Skeletal muscle satellite cell (primary cell): Measurements from ENCODE around the gene WFDC11.
"Not testable (repeated sequence)": the region's sequence is repeated elsewhere in the genome, so short reads cannot be mapped to it uniquely, and the experiment has no call there.

ENCODE experiments used
- H3K27me3 ChIP-seq: 2 replicates; pipeline ENCODE4 v1.7.0; 2013; ENCODE audit warnings: low read length; ENCODE audit not compliant: control insufficient read depth, insufficient read depth
- H3K36me3 ChIP-seq: 2 replicates; pipeline ENCODE4 v1.7.0; 2013; ENCODE audit warnings: mild to moderate bottlenecking, control low read depth, low read length; ENCODE audit not compliant: insufficient read depth
- H3K4me1 ChIP-seq: 2 replicates; pipeline ENCODE4 v1.7.0; 2013; ENCODE audit warnings: low read length; ENCODE audit not compliant: control insufficient read depth, insufficient read depth
- H3K4me2 ChIP-seq: 2 replicates; pipeline ENCODE4 v1.7.0; 2013; ENCODE audit warnings: mild to moderate bottlenecking, low read length
- H3K4me3 ChIP-seq: 2 replicates; pipeline ENCODE4 v1.7.0; 2013; ENCODE audit warnings: low read length
- H3K9ac ChIP-seq: 2 replicates; pipeline ENCODE4 v1.7.0; 2013; ENCODE audit warnings: mild to moderate bottlenecking, low read depth, low read length, moderate library complexity
- H3K9me3 ChIP-seq: replicated peaks from 2 replicates; pipeline ENCODE4 v1.7.0; 2013; ENCODE audit warnings: mild to moderate bottlenecking, control low read depth, low read length

Gene WFDC11

DNA sequence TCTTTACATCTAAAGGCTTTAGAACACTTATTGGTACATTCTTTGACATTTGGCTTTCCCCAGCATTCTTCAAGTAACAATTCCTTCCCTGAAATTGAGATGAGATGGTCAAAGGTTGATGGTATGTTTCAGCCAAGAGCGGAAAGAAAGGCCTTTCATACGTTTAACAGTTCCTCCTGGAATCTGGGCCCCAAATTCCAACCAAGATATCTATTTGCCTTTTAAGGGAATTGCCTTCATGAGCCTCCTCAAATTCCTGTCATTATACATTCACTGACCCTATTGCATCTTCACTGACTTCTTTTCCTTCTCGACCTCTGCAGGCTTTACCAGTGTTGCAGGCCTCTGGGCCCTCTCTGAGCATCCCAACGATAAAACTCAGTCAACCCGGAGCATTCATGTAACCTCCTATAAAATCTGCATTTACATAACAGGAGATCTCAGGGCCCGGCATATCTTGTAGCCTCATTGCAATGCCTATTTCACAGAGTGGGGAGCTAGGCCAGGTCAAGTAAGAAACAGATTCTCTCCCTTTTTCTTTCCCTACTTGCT lies 20.7 kb downstream of the WFDC11 start:
- Histone ChIP-seq H3K4me2 (no peak overlapping the region), H3K9ac (no peak overlapping the region), H3K36me3 (no peaks in the 10 kb centered on the region), H3K27me3 (no peaks in the 10 kb centered on the region), H3K4me1 (no peaks in the 10 kb centered on the region), H3K4me3 (no peak overlapping the region), H3K9me3 (no peaks in the 10 kb centered on the region)

DNA sequence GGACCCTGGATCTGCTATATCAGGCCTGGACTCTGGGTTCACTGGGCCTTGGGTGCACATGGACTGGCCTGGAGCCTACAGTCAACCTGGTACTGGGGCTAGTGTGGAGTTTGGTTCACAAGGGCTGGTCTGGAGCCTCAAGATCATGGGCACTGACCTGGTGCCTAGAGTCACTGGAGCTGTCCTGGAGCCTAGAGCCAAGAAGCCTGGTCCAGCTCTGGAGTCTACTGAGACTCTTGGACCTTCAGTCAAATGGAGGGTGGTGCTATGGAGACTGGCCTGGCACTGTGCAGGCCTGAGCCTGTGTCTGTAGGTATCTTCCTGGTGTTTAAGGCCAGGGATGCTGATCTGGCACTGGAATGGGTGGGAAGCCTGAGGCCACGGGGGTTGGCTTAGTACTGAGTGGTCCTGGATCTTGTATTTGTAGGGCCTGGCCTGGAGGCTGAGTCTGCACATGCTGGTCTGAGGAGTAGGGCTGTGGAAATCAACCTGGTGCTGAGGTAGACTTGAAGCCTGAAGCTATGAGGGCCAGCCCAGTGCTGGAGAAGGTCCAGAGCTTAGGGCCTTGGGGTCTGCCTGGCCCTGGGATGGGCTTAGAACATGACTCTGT lies 22.5 kb downstream of the WFDC11 start:
- H3K9me3 ChIP-seq = no peaks in the 10 kb centered on the region
- H3K4me1 ChIP-seq = no peaks in the 10 kb centered on the region
- H3K9ac ChIP-seq = no peak overlapping the region
- H3K27me3 ChIP-seq = peaks cover 3% of the 10 kb centered on the region
- no peaks in the 10 kb centered on the region for H3K36me3 ChIP-seq
- no peak overlapping the region for H3K4me2 ChIP-seq
- no peak overlapping the region for H3K4me3 ChIP-seq

DNA sequence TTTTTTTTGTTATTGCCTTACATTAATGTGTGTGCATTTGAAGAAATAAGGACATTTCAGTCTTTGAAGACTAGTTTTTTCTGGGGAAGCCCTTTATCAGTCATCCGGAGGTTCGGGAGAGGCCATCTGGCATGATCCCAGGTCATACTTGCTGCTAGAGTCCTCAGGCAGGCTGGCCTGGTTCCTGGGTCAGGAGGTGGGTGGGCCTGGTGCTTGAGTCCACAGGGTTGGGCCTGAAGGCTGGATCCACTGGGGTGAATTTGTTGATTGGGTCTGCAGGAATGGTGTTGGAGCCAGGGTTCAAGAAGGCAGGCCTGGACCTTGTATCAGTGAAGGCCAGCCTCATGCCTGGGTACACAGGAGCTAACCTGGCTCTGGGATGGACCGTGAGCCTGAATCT lies 23.2 kb downstream of the WFDC11 start:
- H3K4me2 ChIP-seq = no peak overlapping the region

DNA sequence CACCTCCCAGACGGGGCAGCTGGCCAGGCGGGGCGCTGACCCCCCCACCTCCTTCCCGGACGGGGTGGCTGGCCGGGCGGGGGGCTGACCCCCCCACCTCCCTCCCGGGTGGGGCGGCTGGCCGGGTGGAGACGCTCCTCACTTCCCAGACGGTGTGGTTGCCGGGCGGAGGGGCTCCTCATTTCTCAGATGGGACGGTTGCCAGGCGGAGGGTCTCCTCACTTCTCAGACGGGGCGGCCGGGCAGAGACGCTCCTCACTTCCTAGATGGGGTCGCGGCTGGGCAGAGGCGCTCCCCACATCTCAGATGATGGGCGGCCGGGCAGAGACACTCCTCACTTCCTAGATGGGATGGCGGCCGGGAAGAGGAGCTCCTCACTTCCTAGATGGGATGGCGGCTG lies 24.2 kb downstream of the WFDC11 start:
- not testable (repeated sequence) for H3K9ac ChIP-seq, H3K4me2 ChIP-seq, H3K9me3 ChIP-seq, H3K4me3 ChIP-seq, H3K36me3 ChIP-seq, H3K27me3 ChIP-seq, H3K4me1 ChIP-seq

More for the DNA sequence above, 23.2 kb downstream of the WFDC11 start:
- no peak overlapping the region for H3K9ac ChIP-seq
- no peak overlapping the region for H3K4me3 ChIP-seq
- H3K36me3 ChIP-seq = no peaks in the 10 kb centered on the region
- no peaks in the 10 kb centered on the region for H3K9me3 ChIP-seq
- H3K27me3 ChIP-seq = peaks cover 4% of the 10 kb centered on the region
- no peaks in the 10 kb centered on the region for H3K4me1 ChIP-seq

DNA sequence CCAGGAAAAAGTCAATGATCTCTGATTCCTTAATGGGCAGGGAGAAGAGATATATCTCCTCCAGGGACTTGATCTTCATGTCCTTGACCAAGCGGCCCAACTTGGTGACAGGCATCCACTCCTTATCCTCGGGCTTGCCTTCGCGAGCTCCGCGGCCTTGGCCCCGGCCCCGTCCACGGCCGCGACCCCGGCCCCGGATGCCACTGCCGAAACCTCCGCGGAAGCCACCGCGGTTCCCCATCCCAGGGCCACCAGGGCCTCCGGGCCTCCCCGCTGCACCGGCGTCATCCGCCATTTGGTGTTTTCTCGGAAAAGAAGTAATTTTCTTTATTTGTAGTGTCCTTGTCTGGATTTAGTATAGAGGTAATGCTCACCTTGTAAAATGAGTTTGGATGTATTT lies 29.0 kb downstream of the WFDC11 start:
- peaks cover 11% of the 10 kb centered on the region for H3K27me3 ChIP-seq
- H3K4me1 ChIP-seq, H3K36me3 ChIP-seq, H3K4me3 ChIP-seq, H3K9ac ChIP-seq, H3K4me2 ChIP-seq, H3K9me3 ChIP-seq: not testable (repeated sequence)

DNA sequence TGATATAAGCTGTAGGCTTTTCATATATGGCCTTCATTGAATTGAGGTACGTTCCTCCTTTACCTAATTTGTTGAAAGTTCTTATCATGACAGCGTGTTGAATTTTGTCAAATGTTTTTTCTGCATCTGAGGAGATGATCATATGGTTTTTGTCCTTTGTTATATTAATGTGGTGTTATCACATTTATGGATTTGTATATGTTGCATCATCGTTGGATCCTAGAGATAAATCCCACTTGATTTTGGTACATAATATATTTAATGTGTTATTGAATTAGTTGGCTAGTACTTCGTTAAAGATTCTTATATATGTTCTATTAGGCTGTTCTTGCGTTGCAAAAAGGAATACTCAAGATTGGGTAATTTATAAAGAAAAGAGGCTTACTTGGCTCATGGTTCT lies 30.4 kb downstream of the WFDC11 start:
- no peaks in the 10 kb centered on the region for H3K9me3 ChIP-seq
- H3K4me2 ChIP-seq = no peak overlapping the region
- H3K9ac ChIP-seq = no peak overlapping the region
- H3K4me3 ChIP-seq = no peak overlapping the region
- H3K27me3 ChIP-seq = peaks cover 11% of the 10 kb centered on the region
- no peaks in the 10 kb centered on the region for H3K4me1 ChIP-seq
- no peaks in the 10 kb centered on the region for H3K36me3 ChIP-seq

DNA sequence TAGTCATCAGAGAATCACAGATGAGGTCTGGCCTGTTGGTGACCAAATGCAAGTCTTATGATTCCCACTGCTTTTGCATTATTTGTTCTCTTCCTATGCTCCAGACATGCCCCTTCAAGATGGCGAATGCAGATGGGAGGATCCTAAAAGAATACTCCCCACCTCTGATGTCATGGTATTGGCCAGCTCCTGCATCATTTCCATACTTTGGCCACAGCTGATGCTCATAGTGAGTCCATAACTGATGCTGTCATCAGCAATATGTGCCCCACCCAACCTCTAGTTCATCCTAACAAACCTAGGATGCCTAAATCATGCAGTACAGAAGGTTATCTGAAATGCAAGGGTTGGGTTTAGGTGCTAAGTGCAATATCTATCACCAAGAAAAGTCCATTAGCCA lies 33.5 kb downstream of the WFDC11 start:
- H3K27me3 ChIP-seq = peaks cover 18% of the 10 kb centered on the region
- H3K36me3 ChIP-seq = no peaks in the 10 kb centered on the region
- no peak overlapping the region for H3K4me2 ChIP-seq
- no peak overlapping the region for H3K4me3 ChIP-seq
- H3K4me1 ChIP-seq = no peaks in the 10 kb centered on the region
- no peak overlapping the region for H3K9ac ChIP-seq
- no peaks in the 10 kb centered on the region for H3K9me3 ChIP-seq

DNA sequence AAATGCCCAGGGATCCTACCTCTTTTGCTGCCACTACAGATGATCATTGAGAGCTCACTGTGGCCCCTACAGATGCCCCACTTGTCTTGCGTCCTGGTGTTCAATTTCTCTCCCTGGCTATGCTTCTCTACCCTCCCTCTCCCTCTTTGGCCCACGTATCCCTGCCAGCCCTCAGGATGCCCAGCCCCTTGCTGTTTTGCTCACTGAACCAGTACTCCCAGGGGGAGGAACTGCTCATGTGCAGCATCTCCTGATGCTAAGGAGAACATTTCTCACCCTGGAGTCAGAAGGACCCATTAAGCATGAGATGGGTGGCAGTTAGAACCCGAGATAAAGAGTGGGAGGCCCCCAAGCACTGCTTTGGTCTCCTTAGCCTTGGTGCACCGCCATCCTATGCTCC lies 38.9 kb downstream of the WFDC11 start, which contains the start of gene WFDC9:
TSS of gene WFDC9 (minus strand) at position 101 of the 400 bp plus-strand sequence. CDS start 21,103 bp downstream, outside the sequence.
- H3K9me3 ChIP-seq = no peaks in the 10 kb centered on the region
- no peak within 1 kb of the TSS for H3K9ac ChIP-seq
- no peaks in the 10 kb centered on the region for H3K36me3 ChIP-seq

DNA sequence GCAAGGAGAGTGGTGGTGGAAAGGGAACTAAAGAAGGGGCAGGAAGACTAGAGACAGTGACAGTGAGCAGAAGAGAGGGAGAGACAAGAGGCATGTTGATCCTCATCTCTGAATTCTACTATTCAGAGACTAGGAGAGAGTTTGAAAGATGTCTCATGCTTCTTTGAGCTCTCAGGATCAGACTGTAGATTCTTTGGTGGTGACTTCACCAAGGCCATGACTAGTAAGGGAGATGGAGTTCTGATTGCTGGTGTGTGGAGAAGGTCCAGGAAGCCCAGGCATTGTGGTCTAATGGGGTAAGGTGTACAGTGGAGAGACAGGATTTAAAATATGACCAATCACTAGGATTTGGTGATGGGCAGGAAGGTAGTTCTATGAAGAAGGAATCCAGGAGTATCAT lies 39.7 kb downstream of the WFDC11 start:
- Histone ChIP-seq H3K9me3 (no peaks in the 10 kb centered on the region), H3K4me2 (no peak overlapping the region), H3K4me3 (no peak overlapping the region), H3K9ac (no peak overlapping the region), H3K36me3 (no peaks in the 10 kb centered on the region), H3K4me1 (no peaks in the 10 kb centered on the region), H3K27me3 (peaks cover 47% of the 10 kb centered on the region)

More for the DNA sequence above, 38.9 kb downstream of the WFDC11 start, which contains the start of gene WFDC9:
- H3K27me3 ChIP-seq = peaks cover 47% of the 10 kb centered on the region
- H3K4me1 ChIP-seq = no peaks in the 10 kb centered on the region
- H3K4me3 ChIP-seq = no peak within 1 kb of the TSS
- no peak within 1 kb of the TSS for H3K4me2 ChIP-seq

DNA sequence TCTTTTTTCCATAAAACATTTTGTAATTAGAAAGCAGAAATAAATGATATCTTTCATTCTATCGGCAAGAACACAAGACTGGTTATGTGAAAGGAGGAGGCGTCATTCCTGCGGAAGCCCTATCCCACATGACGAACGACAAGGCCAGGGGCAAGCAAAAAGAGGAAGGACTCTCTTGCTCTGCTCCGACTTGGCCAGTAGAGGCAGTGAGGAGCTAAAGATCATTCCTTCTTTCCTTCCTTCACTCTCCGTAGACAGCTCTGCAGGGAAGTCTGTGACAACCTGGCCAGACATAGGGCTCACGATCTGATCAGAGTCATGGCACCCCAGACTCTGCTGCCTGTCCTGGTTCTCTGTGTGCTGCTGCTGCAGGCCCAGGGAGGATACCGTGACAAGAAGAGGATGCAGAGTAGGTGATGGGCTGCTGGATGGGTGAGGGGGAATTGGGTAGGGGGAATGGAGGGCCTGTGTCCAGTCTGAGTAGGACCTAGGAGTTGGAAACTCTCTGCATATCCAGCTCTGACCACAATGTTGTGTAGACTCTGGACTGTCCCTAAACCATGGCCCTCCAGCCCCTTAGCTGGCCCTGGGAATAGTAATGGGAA lies 40.4 kb downstream of the WFDC11 start, which contains the start of gene WFDC10A:
TSS of gene WFDC10A (plus strand) at position 244 of the 605 bp plus-strand sequence. CDS start at position 319, 75 bp downstream.
- Histone ChIP-seq H3K4me1 (no peaks in the 10 kb centered on the region), H3K9me3 (no peaks in the 10 kb centered on the region), H3K36me3 (no peaks in the 10 kb centered on the region), H3K4me2 (no peak within 1 kb of the TSS), H3K9ac (no peak within 1 kb of the TSS), H3K27me3 (peaks cover 47% of the 10 kb centered on the region), H3K4me3 (no peak within 1 kb of the TSS)

DNA sequence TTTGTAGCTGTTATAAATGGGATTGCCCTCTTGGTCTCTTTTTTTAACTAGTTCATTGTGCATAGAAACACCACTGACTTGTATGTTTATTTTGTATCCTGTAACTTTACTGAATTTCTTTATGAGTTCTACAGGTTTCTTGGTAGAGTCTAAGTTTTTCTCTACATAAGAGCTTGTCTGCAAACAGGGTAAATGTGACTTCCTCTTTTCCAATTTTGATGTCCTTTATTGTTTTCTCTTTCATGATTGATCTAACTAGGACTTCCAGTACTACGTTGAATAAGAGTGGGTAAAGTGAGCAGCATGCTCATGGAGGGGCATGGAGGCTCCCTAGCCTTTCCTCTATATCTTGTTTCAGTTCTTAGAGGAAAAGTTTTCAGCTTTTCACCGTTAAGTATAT lies 43.5 kb downstream of the WFDC11 start:
- H3K36me3 ChIP-seq = no peaks in the 10 kb centered on the region
- no peaks in the 10 kb centered on the region for H3K9me3 ChIP-seq
- peaks cover 37% of the 10 kb centered on the region for H3K27me3 ChIP-seq
- no peak overlapping the region for H3K9ac ChIP-seq
- H3K4me1 ChIP-seq = no peaks in the 10 kb centered on the region
- H3K4me2 ChIP-seq = no peak overlapping the region
- H3K4me3 ChIP-seq = no peak overlapping the region

DNA sequence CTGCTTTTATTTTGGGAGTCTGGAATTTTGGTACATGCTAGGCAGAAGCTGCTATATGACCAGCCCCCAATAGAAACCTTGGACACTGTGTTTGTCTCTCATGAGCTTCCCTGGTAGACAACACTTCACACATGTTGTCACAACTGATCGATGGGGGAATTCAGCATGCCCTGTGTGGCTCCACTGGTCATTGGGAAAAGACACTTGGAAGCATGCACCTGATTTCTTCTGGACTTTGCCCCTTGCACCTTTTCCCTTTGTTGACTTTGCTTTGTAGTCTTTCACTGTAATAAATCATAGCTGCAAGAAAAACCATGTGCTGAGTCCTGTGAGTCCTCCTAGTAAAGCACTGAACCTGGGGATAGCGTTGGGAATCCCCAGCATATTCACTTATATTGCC lies 48.4 kb downstream of the WFDC11 start:
- Histone ChIP-seq H3K36me3 (no peaks in the 10 kb centered on the region), H3K4me2 (no peak overlapping the region), H3K9ac (no peak overlapping the region), H3K4me1 (no peaks in the 10 kb centered on the region), H3K27me3 (peaks cover 11% of the 10 kb centered on the region), H3K4me3 (no peak overlapping the region), H3K9me3 (no peaks in the 10 kb centered on the region)
